Subcutaneous adipose tissue (tissue), 4 donors: ENCODE measurements around the gene TP73. TPM values are rescaled to one million over a fixed set of nuclear protein-coding genes. Genes with fewer than 3 reads are reported as not detected.

ENCODE experiments used
- CTCF ChIP-seq: fragments of 450-650 bp; IDR thresholded peaks from one replicate; pipeline ENCODE4 v1.5.1; 2016; ENCODE audit warnings: low read depth, mild to moderate bottlenecking, control low read depth, antibody characterized with exemption, moderate library complexity
- total RNA-seq, 4 donors: library from RNA; depleted of rRNA; stranded (reverse); fragments of >200 nt; gene quantifications; one replicate each; pipeline ENCODE4 v1.1.0, GENCODE V29; 2016

The TP73 gene
- total RNA-seq, 4 donors from 2014 or later: 0.17 TPM; not detected in 3

DNA sequence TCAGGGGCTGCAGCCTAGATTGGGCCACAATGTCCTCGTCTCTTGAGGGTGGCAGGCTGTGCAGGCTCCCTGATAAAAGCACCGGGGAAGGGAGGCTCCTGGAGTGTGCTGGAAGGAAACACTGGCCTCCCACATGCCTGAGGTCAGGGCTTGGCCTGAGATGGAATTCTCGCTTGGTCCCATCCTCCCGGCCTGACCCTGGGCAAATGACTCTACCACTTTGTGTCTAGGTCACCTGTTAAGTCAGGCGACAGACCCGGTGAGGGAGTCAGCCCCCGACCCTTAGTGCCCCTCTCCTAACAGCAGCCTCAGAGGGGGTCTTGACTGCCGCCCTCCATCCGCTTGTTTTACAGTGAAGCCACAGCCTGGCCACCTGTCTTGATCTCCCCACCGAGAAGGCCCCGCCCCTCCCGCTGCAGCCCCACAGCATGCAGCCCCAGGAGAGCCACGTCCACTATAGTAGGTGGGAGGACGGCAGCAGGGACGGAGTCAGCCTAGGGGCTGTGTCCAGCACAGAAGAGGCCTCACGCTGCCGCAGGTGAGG lies 122.7 kb downstream of the TP73 start:
- TF ChIP-seq CTCF: no peak

DNA sequence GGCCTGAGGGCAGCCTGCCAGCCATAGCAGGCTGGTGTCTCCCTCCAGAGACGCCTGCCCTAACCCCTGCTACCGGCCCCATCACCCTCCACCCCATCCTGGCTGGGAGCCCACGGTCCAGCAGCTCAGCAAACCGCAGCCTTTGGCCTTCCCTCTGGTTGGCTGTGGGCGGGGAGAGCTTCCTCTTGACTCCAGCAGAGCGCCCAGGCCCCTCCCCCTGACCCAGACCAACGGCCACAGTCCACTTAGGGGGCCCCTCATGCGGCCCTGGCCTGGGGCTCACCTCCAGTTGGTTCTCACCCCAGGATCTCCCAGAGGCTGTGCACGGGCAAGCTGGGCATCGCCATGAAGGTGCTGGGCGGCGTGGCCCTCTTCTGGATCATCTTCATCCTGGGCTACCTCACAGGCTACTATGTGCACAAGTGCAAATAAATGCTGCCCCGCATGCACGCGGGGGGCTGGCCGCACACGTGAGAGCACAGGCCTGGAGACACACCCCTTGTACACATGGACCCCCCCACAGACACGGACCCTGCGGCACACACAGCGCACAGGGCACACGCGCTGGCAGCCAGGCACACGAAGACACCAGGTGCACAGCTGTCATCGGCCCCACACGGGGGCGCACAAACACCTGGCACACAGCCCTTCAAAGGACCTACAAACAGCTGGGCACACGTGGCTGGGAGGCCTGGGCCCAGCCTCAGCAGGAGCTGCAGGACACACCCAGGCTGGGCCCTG lies 123.3 kb downstream of the TP73 start:
- no peak for TF ChIP-seq CTCF

GRCh38 chr1:3776231-3776961 lies 124.1 kb downstream of the TP73 start:
- TF ChIP-seq CTCF: no peak

DNA sequence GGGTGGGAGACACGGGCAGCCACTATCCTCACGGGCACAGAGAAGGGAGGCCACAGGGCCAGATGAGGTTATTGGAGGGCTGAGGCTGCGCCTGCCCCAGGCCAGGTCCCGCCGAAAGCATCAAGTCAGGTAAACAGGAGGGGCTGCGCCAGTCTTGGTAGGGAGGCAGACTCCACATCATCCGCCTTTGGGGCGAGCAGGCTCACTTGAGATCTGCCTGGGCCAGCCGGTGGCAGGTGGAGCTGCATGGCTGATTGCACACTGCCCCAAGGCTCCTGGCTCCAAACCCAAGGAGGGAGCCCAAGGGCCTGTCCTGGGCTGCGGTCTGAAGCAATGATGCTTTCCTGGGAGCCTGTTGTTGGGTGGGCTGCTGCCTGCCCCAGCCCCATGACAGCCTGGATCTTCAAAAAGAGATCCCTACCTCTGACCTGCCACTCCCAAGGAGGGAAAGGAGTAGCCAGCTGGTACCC lies 124.8 kb downstream of the TP73 start:
- TF ChIP-seq CTCF: no peak

GRCh38 chr1:3777647-3778589 lies 125.6 kb downstream of the TP73 start:
- TF ChIP-seq CTCF: no peak

GRCh38 chr1:3778590-3779264 lies 126.4 kb downstream of the TP73 start:
- no peak for TF ChIP-seq CTCF
